Gastrocnemius medialis (tissue), 4 donors: ENCODE results near the gene PHF21B.

Experiments
- POLR2A ChIP-seq, 2 donors: fragments of 450-650 bp; IDR thresholded peaks; one replicate each; pipeline ENCODE4 v1.6.1; 2017; ENCODE audit warnings: antibody characterized with exemption in 2 of 2, mild to moderate bottlenecking in 2 of 2, moderate library complexity in 2 of 2
- TF ChIP-seq, protein P1 (sequence below), 5 experiments: fragments of 450-650 bp in 3 of 5; fragments of 200-600 bp in 2 of 5; sonication (generic) in 2 of 5; IDR thresholded peaks in 4 of 5; conservative IDR thresholded peaks in 1 of 5; 1 replicate in 4 of 5; 2 replicates in 1 of 5; pipeline ENCODE4 v1.5.1; 2016 to 2019; ENCODE audit warnings: antibody characterized with exemption in 5 of 5, mild to moderate bottlenecking in 3 of 5, moderate library complexity in 3 of 5

DNA sequence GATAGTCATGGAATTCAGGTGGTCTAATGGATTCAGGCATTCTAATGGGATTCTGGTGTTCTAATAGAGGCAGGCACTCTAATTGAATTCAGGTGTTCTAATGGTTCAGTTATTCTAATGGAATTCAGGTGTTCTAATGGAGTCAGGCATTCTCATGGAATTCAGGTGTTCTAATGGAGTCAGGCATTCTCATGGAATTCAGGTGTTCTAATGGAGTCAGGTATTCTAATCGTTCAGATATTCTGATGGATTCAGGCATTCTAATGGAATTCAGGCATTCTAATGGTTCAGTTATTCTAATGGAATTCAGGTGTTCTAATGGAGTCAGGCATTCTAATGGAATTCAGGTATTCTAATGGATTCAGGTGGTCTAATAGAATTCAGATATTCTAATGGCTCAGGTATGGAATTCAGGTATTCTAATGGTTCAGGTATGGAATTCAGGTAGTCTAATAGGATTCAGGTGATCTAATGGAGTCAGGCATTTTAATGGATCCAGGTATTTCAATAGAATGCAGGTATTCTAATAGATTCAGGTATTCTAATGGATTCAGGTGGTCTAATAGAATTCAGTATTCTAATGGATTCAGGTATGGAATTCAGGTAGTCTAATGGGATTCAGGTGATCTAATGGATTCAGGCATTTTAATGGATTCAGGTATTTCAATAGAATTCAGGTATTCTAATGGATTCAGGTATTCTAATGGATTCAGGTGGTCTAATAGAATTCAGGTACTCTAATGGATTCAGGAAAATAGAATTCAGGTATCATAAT, 22.0 kb upstream of the PHF21B start:
- TF ChIP-seq, protein P1, sequence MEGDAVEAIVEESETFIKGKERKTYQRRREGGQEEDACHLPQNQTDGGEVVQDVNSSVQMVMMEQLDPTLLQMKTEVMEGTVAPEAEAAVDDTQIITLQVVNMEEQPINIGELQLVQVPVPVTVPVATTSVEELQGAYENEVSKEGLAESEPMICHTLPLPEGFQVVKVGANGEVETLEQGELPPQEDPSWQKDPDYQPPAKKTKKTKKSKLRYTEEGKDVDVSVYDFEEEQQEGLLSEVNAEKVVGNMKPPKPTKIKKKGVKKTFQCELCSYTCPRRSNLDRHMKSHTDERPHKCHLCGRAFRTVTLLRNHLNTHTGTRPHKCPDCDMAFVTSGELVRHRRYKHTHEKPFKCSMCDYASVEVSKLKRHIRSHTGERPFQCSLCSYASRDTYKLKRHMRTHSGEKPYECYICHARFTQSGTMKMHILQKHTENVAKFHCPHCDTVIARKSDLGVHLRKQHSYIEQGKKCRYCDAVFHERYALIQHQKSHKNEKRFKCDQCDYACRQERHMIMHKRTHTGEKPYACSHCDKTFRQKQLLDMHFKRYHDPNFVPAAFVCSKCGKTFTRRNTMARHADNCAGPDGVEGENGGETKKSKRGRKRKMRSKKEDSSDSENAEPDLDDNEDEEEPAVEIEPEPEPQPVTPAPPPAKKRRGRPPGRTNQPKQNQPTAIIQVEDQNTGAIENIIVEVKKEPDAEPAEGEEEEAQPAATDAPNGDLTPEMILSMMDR (IDR thresholded peaks at IDR 0.05 in 4 of 5, conservative IDR thresholded peaks at IDR 0.05 in 1 of 5) = no peak
- TF ChIP-seq POLR2A (IDR thresholded peaks at IDR 0.05) = no peak
